GM18498 (cell line): Measurements from ENCODE around the gene RTL3.

Source experiments
- ATAC-seq: cut with Tn5 transposase; IDR thresholded peaks from one replicate; pipeline ENCODE4 v1.9.1; 2021; ENCODE audit warnings: mild to moderate bottlenecking, moderate library complexity; ENCODE audit not compliant: unreplicated experiment

The RTL3 gene

DNA sequence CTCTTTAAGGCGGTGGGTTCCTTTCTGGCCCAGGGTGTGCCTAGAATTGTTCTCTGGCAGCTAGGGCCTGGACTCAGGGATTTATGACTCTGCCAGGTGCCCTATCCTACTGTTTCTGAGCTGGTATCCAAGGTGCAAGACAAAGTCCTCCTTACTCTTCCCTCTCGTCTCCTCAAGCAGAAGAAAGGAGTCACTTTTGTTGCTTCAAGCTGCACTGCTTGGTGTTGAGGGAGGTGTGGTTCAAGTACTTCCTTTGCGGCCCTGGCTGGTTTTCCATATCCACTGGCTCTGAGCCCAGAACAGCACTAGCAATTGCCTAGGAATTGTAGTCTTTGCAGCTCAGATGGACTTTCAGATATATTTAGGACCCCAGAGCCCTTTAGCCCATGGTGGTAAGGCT, 39.3 kb downstream of the RTL3 start:
- ATAC-seq = no peak

DNA sequence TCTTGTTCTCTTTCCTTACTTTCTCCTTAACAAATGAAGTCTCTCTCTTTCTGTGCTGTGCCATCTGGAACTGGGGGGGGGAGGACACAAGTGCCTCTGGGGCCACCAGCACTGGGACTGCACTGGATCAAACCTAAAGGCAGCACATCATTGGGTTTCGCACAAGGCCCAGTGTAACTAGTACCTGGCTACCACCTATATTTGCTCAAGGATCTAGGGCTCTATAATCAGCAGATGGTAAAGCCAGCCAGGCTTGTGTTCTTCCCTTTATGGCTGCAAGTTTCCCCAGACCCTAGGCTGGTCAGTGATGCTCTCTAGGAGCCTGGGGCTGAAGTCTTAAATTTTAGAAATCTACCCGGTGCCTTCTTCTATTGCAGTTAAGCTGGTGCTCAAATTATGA, 40.1 kb downstream of the RTL3 start:
- ATAC-seq = no peak

DNA sequence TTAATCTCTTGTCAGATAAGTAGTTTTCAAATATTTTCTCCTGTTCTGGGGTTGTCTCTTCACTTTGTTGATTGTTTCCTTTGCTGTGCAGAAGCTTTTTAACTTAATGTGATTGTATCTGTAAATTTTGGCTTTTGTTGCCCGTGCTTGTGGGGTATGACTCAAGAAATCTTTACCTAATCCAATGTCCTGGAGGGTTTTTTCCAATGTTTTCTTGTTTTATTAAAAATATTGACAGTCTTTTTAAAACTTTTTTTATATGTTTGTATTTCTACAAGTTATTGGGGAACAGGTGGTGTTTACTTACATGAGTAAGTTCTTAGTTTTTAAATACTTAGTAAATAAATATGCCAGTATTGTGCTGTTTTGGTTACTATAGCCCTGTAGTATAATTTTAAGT, 44.9 kb downstream of the RTL3 start:
- ATAC-seq = no peak
